GM12891 (cell line): ENCODE measurements around the gene TCEAL3.

Experiments
- PAX5 ChIP-seq: IDR thresholded peaks from 2 replicates; pipeline ENCODE4 v1.6.1; 2011; ENCODE audit warnings: low read length, moderate library complexity, mild to moderate bottlenecking; ENCODE audit not compliant: insufficient read depth, severe bottlenecking
- POLR2A ChIP-seq: IDR thresholded peaks from 2 replicates; pipeline ENCODE4 v1.6.1; 2011; ENCODE audit warnings: low read depth, low read length, control low read depth
- POLR2AphosphoS5 ChIP-seq: IDR thresholded peaks from 2 replicates; pipeline ENCODE4 v1.6.1; 2011; ENCODE audit warnings: low read depth, low read length, control low read depth
- POU2F2 ChIP-seq: IDR thresholded peaks from 2 replicates; pipeline ENCODE4 v1.6.1; 2011; ENCODE audit warnings: low read depth, mild to moderate bottlenecking, control low read depth, low read length, moderate library complexity
- SPI1 ChIP-seq: IDR thresholded peaks from 2 replicates; pipeline ENCODE4 v1.6.1; 2011; ENCODE audit warnings: low read depth, low read length, control low read depth
- TAF1 ChIP-seq: IDR thresholded peaks from 2 replicates; pipeline ENCODE4 v1.6.1; 2011; ENCODE audit warnings: low read depth, low read length, control low read depth

- no peak for TF ChIP-seq SPI1
- TF ChIP-seq POLR2A: no peak
- no peak for TF ChIP-seq POLR2AphosphoS5
- TF ChIP-seq TAF1: no peak
- no peak for TF ChIP-seq PAX5
- TF ChIP-seq POU2F2: no peak
Observed at GRCh38 chrX:103565752-103566151, 42.0 kb upstream of the TCEAL3 start.
